HepG2 (cell line): Measurements from ENCODE around the gene CMC1. TPM values are rescaled to one million over a fixed set of nuclear protein-coding genes. Genes with fewer than 3 reads are reported as not detected.

Source experiments
- ATAC-seq: fragments of 200-7000 bp; cut with Tn5 transposase; 3 replicates; pipeline ENCODE4 v1.9.1; 2020; ENCODE audit warnings: mild to moderate bottlenecking, moderate library complexity
- BruUV-seq: library from RNA; stranded (reverse); fragments of 400-500 nt; replicated peaks from 2 replicates; lab custom pipeline; 2021; lab: Mats Ljungman, UMichigan
- CTCF ChIA-PET: fragments of 300-600 bp; formaldehyde crosslinking; extraction: SDS; loops from one replicate; lab custom pipeline; 2021; ENCODE audit warnings: low total read pairs, inconsistent platforms, low intra/inter-chr PET ratio; lab: Yijun Ruan, JAX
- POLR2A ChIA-PET: fragments of 350-600 bp; sonication (Branson Sonifier 250); formaldehyde crosslinking; loops from one replicate; lab custom pipeline; 2020; ENCODE audit warnings: antibody characterized with exemption, inconsistent platforms; lab: Yijun Ruan, JAX
- DNase-seq: peaks from one replicate; pipeline ENCODE4 v3.0.0-alpha.2; 2015; ENCODE audit warnings: low spot score
- FAIRE-seq: peaks from 3 replicates; lab custom pipeline; 2011; peaks lifted over from hg19 to GRCh38; lab: Jason Lieb, UNC
- H2AFZ ChIP-seq: one replicate; pipeline ENCODE4 v1.6.1; 2011; ENCODE audit warnings: low read length, inconsistent platforms
- H3K27ac ChIP-seq: fragments of 300-600 bp; 3 replicates; pipeline ENCODE4 v1.8.0; 2011; ENCODE audit warnings: mixed run types, mild to moderate bottlenecking, mixed read lengths, low read length, inconsistent platforms; ENCODE audit not compliant: insufficient read depth; ENCODE audit errors: extremely low read length
- H3K27me3 ChIP-seq, 2 experiments: fragments of 200-600 bp in 1 of 2; 2 replicates in 1 of 2; 3 replicates in 1 of 2; pipeline versions ENCODE4 v1.6.0 to v1.8.0; 2011; ENCODE audit warnings: low read length in 2 of 2, mild to moderate bottlenecking in 2 of 2, moderate library complexity in 2 of 2, inconsistent platforms in 1 of 2; ENCODE audit not compliant: insufficient read depth in 2 of 2, control insufficient read depth in 1 of 2
- H3K36me3 ChIP-seq, 2 experiments: fragments of 200-600 bp in 1 of 2; replicated peaks in 1 of 2; 2 replicates in 1 of 2; 3 replicates in 1 of 2; pipeline versions ENCODE4 v1.5.1 to v1.8.0; 2011; ENCODE audit warnings: low read length in 2 of 2, inconsistent platforms in 1 of 2; ENCODE audit not compliant: insufficient read depth in 2 of 2, control insufficient read depth in 1 of 2
- H3K4me1 ChIP-seq: 2 replicates; pipeline ENCODE4 v1.5.1; 2012; ENCODE audit warnings: low read length, inconsistent platforms; ENCODE audit not compliant: insufficient read depth
- H3K4me2 ChIP-seq: 2 replicates; pipeline ENCODE4 v1.6.0; 2011; ENCODE audit warnings: low read depth, low read length, inconsistent platforms
- H3K4me3 ChIP-seq, 3 experiments: fragments of 200-600 bp in 1 of 3; sonication (generic), shearing (Covaris generic) in 1 of 3; replicated peaks in 1 of 3; 2 replicates each; pipeline ENCODE4 v1.5.1; 2011 to 2016; ENCODE audit warnings: low read length in 3 of 3, inconsistent platforms in 2 of 3, low read depth in 2 of 3, mild to moderate bottlenecking in 2 of 3, control low read depth in 1 of 3, mixed read lengths in 1 of 3; ENCODE audit not compliant: insufficient read depth in 1 of 3
- H3K79me2 ChIP-seq: one replicate; pipeline ENCODE4 v1.6.1; 2011; ENCODE audit warnings: low read length, inconsistent platforms; ENCODE audit not compliant: insufficient read depth
- H3K9ac ChIP-seq: 2 replicates; pipeline ENCODE4 v1.6.0; 2011; ENCODE audit warnings: mild to moderate bottlenecking, low read depth, low read length, inconsistent platforms; ENCODE audit not compliant: insufficient read depth
- H3K9me3 ChIP-seq: 2 replicates; pipeline ENCODE4 v1.5.1; 2012; ENCODE audit warnings: mild to moderate bottlenecking, low read length
- H4K20me1 ChIP-seq: 2 replicates; pipeline ENCODE4 v1.6.0; 2011; ENCODE audit warnings: inconsistent platforms, mild to moderate bottlenecking, low read length, moderate library complexity; ENCODE audit not compliant: insufficient read depth
- ARNTL ChIP-seq: sonication (generic); formaldehyde crosslinking; IDR thresholded peaks from 2 replicates; pipeline ENCODE4 v1.4.0; 2020; ENCODE audit warnings: mild to moderate bottlenecking, missing genetic modification reagents
- GMEB1 ChIP-seq: sonication (generic); formaldehyde crosslinking; IDR thresholded peaks from 2 replicates; pipeline ENCODE4 v1.5.1; 2020; ENCODE audit warnings: missing genetic modification reagents, mild to moderate bottlenecking, borderline replicate concordance
- ZBTB25 ChIP-seq: IDR thresholded peaks from 2 replicates; pipeline ENCODE4 v1.6.1; 2018; ENCODE audit warnings: missing genetic modification reagents
- WGBS: methylation state at CpG from one replicate; pipeline ENCODE4 v1.1.6; 2017; ENCODE audit warnings: low lambda C conversion rate; 5-methylcytosine and 5-hydroxymethylcytosine counted together
- in situ Hi-C: cut with HindIII; loops from 2 replicates; pipeline ENCODE4 v1.10.0; 2017; ENCODE audit warnings: low pct_unique_long_range_greater_than_20kb; ENCODE audit not compliant: extremely low pct_ligation_motif_present
- intact Hi-C: fragments of 100-400 bp; cut with micrococcal nuclease; formaldehyde crosslinking; loops from one replicate; pipeline ENCODE4 v1.10.0; 2022; ENCODE audit not compliant: unreplicated experiment
- polyA plus RNA-seq, 8 experiments: library from polyadenylated mRNA; depleted of rRNA in 3 of 8; stranded (reverse) in 7 of 8; unstranded in 1 of 8; fragments of >200 nt; fragmentation: Illumina TruSeq in 4 of 8; extraction: Trizol in 4 of 8; gene quantifications; 2 replicates each; pipeline versions ENCODE4 v1.2.1 to v1.2.3, GENCODE V29; 2011 to 2016; ENCODE audit warnings: low read depth in 4 of 8, missing spikeins in 1 of 8, mixed read lengths in 1 of 8; ENCODE audit not compliant: insufficient read depth in 1 of 8
- total RNA-seq, 5 experiments: library from RNA; depleted of rRNA; stranded (reverse); fragments of >200 nt; fragmentation: Illumina TruSeq; extraction: Trizol; gene quantifications; 2 replicates each; pipeline ENCODE4 v1.2.3, GENCODE V29; 2016; ENCODE audit warnings: low read depth in 1 of 5
- TF ChIP-seq, protein P1 (sequence below): sonication (generic); formaldehyde crosslinking; conservative IDR thresholded peaks from 2 replicates; pipeline ENCODE4 v1.8.1; 2023; ENCODE audit warnings: missing genetic modification reagents

The CMC1 gene
- total and polyA plus RNA-seq, 2 of the 13 experiments (the other 11 are each of a cell fraction or from before 2014, with no cell fraction given): 22.1 to 29.5 TPM

GRCh38 chr3:28280781-28281180 lies 39.4 kb downstream of the CMC1 start:
- TF ChIP-seq GMEB1 (no peak), ARNTL (CRISPR knock-in tag) (no peak), ZBTB25 (CRISPR knock-in tag) (no peak)
- TF ChIP-seq, protein P1, sequence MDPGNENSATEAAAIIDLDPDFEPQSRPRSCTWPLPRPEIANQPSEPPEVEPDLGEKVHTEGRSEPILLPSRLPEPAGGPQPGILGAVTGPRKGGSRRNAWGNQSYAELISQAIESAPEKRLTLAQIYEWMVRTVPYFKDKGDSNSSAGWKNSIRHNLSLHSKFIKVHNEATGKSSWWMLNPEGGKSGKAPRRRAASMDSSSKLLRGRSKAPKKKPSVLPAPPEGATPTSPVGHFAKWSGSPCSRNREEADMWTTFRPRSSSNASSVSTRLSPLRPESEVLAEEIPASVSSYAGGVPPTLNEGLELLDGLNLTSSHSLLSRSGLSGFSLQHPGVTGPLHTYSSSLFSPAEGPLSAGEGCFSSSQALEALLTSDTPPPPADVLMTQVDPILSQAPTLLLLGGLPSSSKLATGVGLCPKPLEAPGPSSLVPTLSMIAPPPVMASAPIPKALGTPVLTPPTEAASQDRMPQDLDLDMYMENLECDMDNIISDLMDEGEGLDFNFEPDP (CRISPR knock-in tag): no peak
- in situ Hi-C loops (no loop called here), intact Hi-C loops (no loop called here)
- H3K4me1 ChIP-seq: no peaks in the 10 kb centered on the region
- peaks cover 0 to 3% of the 10 kb centered on the region in 2 experiments; a peak in 2 of 5 replicates for H3K36me3 ChIP-seq
- 99% methylated on average over 3 of the region's 3 CpGs for WGBS
- no peak for ATAC-seq
- no TSS peak for BruUV-seq
- H3K79me2 ChIP-seq: no peaks in the 10 kb centered on the region
- POLR2A ChIA-PET: no interaction called here
- FAIRE-seq: no peak
- no peaks in the 10 kb centered on the region; the same call in 1 of the 2 replicates for H4K20me1 ChIP-seq
- CTCF ChIA-PET: no interaction called here
- H3K4me2 ChIP-seq: no peak overlapping the region
- H3K27ac ChIP-seq: no peak overlapping the region
- no peak for DNase-seq
- no peak overlapping the region for H2AFZ ChIP-seq
- H3K9ac ChIP-seq: no peak overlapping the region
- no peaks in the 10 kb centered on the region; a peak in 1 of 5 replicates for H3K27me3 ChIP-seq
- H3K4me3 ChIP-seq: no peak overlapping the region
- no peaks in the 10 kb centered on the region for H3K9me3 ChIP-seq
